ENCODE results near the gene DGKH. TPM values are rescaled to one million over a fixed set of nuclear protein-coding genes. Genes with fewer than 3 reads are reported as not detected.

Gene DGKH
- total RNA-seq, 2 experiments from 2014 or later: 6.0 TPM

DNA sequence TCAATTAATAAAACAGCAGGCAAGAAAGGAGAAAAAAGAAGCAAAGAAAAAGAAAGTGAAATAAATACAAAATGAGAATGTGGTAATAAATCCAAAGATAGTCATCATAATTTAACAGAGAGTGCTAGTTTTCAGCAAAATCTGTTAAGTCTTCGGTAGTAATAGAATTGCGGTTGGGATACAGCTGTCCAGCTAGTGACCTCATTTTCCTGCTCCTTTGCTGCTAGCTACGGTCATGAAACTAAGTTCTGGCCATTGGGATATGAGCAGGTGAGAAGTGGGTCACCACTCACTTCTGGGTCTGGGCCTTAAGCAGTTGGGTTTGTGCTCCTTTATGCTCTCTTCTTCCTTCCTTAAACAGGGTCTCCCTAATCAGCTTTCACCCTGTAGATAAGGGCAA lies 11.7 kb upstream of the DGKH start:
- no peak overlapping the region for H3K27ac ChIP-seq (ENCODE audit: low read depth in 1 of 2, low read length in 2 of 2)
- Mint-ChIP-seq H3K9me3 (peaks cover 2% of the 10 kb centered on the region), H3K4me1 (ENCODE audit: low read depth) (peaks cover 16% of the 10 kb centered on the region), H3K27ac (no peak overlapping the region), H3K36me3 (ENCODE audit: low read depth) (peaks cover 7% of the 10 kb centered on the region), H3K4me3 (no peak overlapping the region), H3K27me3 (no peaks in the 10 kb centered on the region)
- no peak overlapping the region for H3K4me3 ChIP-seq (ENCODE audit: low read length)
- TF ChIP-seq CTCF (IDR thresholded peaks at IDR 0.05): no peak
- peaks cover 18% of the 10 kb centered on the region for H3K4me1 ChIP-seq (ENCODE audit: insufficient read depth, low read length)
- peaks cover 0 to 4% of the 10 kb centered on the region in 2 experiments for H3K9me3 ChIP-seq (ENCODE audit: control insufficient read depth in 1 of 2, insufficient read depth in 1 of 2, low read length in 2 of 2)
- no peak for DNase-seq
- intact Hi-C loops (cut with DNase I, micrococcal nuclease): no loop called here
- H3K36me3 ChIP-seq (ENCODE audit: insufficient read depth, low read length): no peaks in the 10 kb centered on the region
- ChIA-PET POLR2A (no interaction called here), CTCF (no interaction called here)
- H3K27me3 ChIP-seq (ENCODE audit: control insufficient read depth in 1 of 2, insufficient read depth in 2 of 2, low read length in 2 of 2): no peaks in the 10 kb centered on the region
- no peak for ATAC-seq (ENCODE audit: poor library complexity)

- TF ChIP-seq CTCF (IDR thresholded peaks at IDR 0.05): no peak
- H3K4me1 Mint-ChIP-seq (ENCODE audit: low read depth): peaks cover 19% of the 10 kb centered on the region
- Histone ChIP-seq H3K27me3 (ENCODE audit: control insufficient read depth in 1 of 2, insufficient read depth in 2 of 2, low read length in 2 of 2) (no peaks in the 10 kb centered on the region), H3K9me3 (ENCODE audit: control insufficient read depth in 1 of 2, insufficient read depth in 1 of 2, low read length in 2 of 2) (peaks cover 0 to 4% of the 10 kb centered on the region in 2 experiments), H3K4me1 (ENCODE audit: insufficient read depth, low read length) (peaks cover 20% of the 10 kb centered on the region), H3K36me3 (ENCODE audit: insufficient read depth, low read length) (no peaks in the 10 kb centered on the region), H3K27ac (ENCODE audit: low read depth in 1 of 2, low read length in 2 of 2) (no peak overlapping the region), H3K4me3 (ENCODE audit: low read length) (no peak overlapping the region)
- CTCF ChIA-PET: interaction anchor here (1.4 kb wide), 1 partner anchor 79 kb away, joined by 3 read pairs; no protein-coding TSS in a partner anchor
- ATAC-seq (ENCODE audit: poor library complexity): no peak
- peak overlapping the region; percentile 87 for H3K4me3 Mint-ChIP-seq
- POLR2A ChIA-PET: no interaction called here
- peaks cover 7% of the 10 kb centered on the region for H3K36me3 Mint-ChIP-seq (ENCODE audit: low read depth)
- H3K27me3 Mint-ChIP-seq: no peaks in the 10 kb centered on the region
- intact Hi-C loops (cut with DNase I, micrococcal nuclease): no loop called here
- peak overlapping the region; percentile 85 for H3K27ac Mint-ChIP-seq
- peaks cover 2% of the 10 kb centered on the region for H3K9me3 Mint-ChIP-seq
- no peak for DNase-seq
Observed at GRCh38 chr13:42038661-42039456, 9.6 kb upstream of the DGKH start.

DNA sequence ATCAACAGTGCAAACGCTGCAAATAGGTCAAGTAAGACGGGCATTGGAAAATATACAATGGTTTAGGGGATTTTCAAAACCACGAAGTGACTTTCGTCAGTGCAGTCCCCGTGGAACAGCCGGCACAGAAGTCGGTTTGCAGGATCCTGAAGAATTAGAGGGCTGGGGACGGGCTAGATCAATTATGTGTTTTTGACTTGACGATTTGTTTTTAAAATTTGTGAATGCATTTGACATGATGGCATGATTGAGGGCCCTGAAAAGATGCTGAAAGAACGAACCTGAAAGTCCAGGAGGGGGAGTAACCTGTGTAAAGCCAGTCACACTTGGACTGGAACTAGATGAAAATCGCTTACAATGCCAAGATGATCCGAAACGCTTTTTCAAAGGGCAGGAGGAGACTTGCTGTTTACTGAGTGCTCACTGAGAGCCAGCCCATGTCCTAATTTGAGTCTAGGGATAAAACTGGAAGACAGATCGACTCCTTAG lies 8.9 kb upstream of the DGKH start:
- Mint-ChIP-seq H3K4me3 (peak overlapping the region; percentile 87), H3K27me3 (no peaks in the 10 kb centered on the region), H3K9me3 (peaks cover 2% of the 10 kb centered on the region), H3K4me1 (ENCODE audit: low read depth) (peaks cover 19% of the 10 kb centered on the region), H3K27ac (peak overlapping the region; percentile 85), H3K36me3 (ENCODE audit: low read depth) (peaks cover 7% of the 10 kb centered on the region)
- ATAC-seq (ENCODE audit: poor library complexity) (peak; percentile 9), DNase-seq (peak in 4 of 14 experiments; percentile 6 to 56 (median 36))
- H3K9me3 ChIP-seq (ENCODE audit: control insufficient read depth in 1 of 2, insufficient read depth in 1 of 2, low read length in 2 of 2): peaks cover 0 to 4% of the 10 kb centered on the region in 2 experiments
- ChIA-PET CTCF (interaction anchor here (1.4 kb wide), 1 partner anchor 79 kb away, joined by 3 read pairs; no protein-coding TSS in a partner anchor), POLR2A (interaction anchor here (1.0 to 1.5 kb wide), 2 partner anchors 17 to 79 kb away, joined by 5 to 6 read pairs; partner anchors contain the start of gene VWA8)
- no peaks in the 10 kb centered on the region for H3K36me3 ChIP-seq (ENCODE audit: insufficient read depth, low read length)
- H3K27ac ChIP-seq (ENCODE audit: low read depth in 1 of 2, low read length in 2 of 2): peak overlapping the region; percentile 53 to 68
- no peak for TF ChIP-seq CTCF (IDR thresholded peaks at IDR 0.05)
- intact Hi-C loops (cut with DNase I, micrococcal nuclease): no loop called here
- no peaks in the 10 kb centered on the region for H3K27me3 ChIP-seq (ENCODE audit: control insufficient read depth in 1 of 2, insufficient read depth in 2 of 2, low read length in 2 of 2)
- H3K4me1 ChIP-seq (ENCODE audit: insufficient read depth, low read length): peaks cover 20% of the 10 kb centered on the region
- peak overlapping the region; percentile 83 for H3K4me3 ChIP-seq (ENCODE audit: low read length)
